ENCODE data around the gene LPAR3. TPM values are rescaled to one million over a fixed set of nuclear protein-coding genes. Genes with fewer than 3 reads are reported as not detected.

Gene LPAR3
- total and polyA plus RNA-seq, 9 donors: 0.20 to 22.7 (median 2.5) TPM

DNA sequence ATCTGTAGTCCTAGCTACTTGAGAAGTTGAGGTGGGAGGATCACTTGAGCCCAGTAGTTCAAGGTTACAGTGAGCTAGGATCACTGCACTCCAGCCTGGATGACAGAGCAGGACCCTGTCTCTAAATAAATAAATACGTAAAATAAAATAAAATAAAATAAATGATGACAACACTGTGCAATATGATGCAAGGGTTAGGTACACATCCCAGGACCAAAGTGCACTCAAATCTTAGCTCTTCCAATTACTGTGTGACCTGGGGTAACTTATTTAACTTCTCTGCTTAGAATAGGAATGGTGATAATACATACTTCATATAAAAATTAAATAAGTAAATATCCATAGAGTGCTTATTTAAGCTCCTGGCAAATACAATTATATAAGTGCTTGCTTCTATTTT is 53.5 kb downstream of the LPAR3 start:
- Histone ChIP-seq H3K9me3 (no peaks in the 10 kb centered on the region), H3K4me1 (ENCODE audit: insufficient read depth) (no peaks in the 10 kb centered on the region), H3K36me3 (no peaks in the 10 kb centered on the region), H3K4me3 (no peak overlapping the region), H3K27ac (no peak overlapping the region), H3K27me3 (no peaks in the 10 kb centered on the region)
- no peak for TF ChIP-seq POLR2A (IDR thresholded peaks at IDR 0.05)
- no peak for TF ChIP-seq EP300 (IDR thresholded peaks at IDR 0.05)
- TF ChIP-seq, protein P1, sequence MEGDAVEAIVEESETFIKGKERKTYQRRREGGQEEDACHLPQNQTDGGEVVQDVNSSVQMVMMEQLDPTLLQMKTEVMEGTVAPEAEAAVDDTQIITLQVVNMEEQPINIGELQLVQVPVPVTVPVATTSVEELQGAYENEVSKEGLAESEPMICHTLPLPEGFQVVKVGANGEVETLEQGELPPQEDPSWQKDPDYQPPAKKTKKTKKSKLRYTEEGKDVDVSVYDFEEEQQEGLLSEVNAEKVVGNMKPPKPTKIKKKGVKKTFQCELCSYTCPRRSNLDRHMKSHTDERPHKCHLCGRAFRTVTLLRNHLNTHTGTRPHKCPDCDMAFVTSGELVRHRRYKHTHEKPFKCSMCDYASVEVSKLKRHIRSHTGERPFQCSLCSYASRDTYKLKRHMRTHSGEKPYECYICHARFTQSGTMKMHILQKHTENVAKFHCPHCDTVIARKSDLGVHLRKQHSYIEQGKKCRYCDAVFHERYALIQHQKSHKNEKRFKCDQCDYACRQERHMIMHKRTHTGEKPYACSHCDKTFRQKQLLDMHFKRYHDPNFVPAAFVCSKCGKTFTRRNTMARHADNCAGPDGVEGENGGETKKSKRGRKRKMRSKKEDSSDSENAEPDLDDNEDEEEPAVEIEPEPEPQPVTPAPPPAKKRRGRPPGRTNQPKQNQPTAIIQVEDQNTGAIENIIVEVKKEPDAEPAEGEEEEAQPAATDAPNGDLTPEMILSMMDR (IDR thresholded peaks at IDR 0.05): no peak
- no peak for DNase-seq
- intact Hi-C loops (cut with DNase I): no loop called here
- 59 to 75% (median 67%) methylated on average over 1 of the region's 1 CpG for WGBS, 3 donors

DNA sequence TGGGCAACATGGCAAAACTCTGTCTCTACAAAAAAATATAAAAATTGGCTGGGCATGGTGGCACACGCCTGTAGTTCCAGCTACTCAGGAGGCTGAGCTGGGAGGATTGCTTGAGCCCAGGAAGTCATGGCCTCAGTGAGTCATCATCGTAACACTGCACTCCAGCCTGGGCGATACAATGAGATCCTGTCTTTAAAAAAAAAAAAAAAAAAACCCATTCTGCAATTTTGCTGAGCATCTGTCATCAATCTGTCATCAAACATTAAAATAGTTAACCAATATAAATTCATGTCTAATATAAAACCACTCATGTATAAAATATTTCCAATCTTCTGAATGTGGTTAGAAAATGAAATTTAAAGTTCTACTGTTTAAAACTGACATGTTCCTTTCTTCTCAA is 56.9 kb downstream of the LPAR3 start:
- intact Hi-C loops (cut with DNase I): no loop called here
- H3K36me3 ChIP-seq: no peaks in the 10 kb centered on the region
- H3K4me3 ChIP-seq: no peak overlapping the region
- H3K27me3 ChIP-seq: no peaks in the 10 kb centered on the region
- TF ChIP-seq POLR2A (IDR thresholded peaks at IDR 0.05) (no peak), EP300 (IDR thresholded peaks at IDR 0.05) (no peak)
- TF ChIP-seq, protein P1 (IDR thresholded peaks at IDR 0.05): no peak
- no peak for DNase-seq
- H3K27ac ChIP-seq: no peak overlapping the region
- 71 to 88% (median 72%) methylated on average over 3 of the region's 3 CpGs for WGBS, 3 donors
- H3K9me3 ChIP-seq: no peaks in the 10 kb centered on the region
- no peaks in the 10 kb centered on the region for H3K4me1 ChIP-seq (ENCODE audit: insufficient read depth)

DNA sequence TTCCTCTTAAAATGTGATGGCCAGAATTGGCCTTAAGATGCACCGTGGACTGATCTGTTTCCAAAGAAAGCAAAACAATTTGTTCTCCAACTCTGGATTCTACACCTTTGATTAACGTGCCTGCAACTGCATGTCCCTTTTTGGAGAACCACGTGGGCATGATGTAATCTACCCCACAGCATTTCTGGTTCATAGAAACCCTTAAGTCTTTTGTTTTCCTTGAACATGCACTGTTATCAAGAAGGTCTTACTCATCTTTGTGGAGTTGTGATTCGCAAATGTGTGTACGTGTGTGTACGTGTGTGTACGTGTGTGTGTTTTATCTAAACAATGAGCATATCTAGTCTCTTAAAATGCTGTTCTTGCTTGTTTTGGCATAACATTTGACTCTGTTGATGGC is 57.8 kb downstream of the LPAR3 start:
- TF ChIP-seq EP300 (IDR thresholded peaks at IDR 0.05): no peak
- TF ChIP-seq, protein P1 (IDR thresholded peaks at IDR 0.05): no peak
- H3K27ac ChIP-seq: no peak overlapping the region
- no peaks in the 10 kb centered on the region for H3K36me3 ChIP-seq
- no peaks in the 10 kb centered on the region for H3K4me1 ChIP-seq (ENCODE audit: insufficient read depth)
- no peaks in the 10 kb centered on the region for H3K9me3 ChIP-seq
- intact Hi-C loops (cut with DNase I): no loop called here
- no peaks in the 10 kb centered on the region for H3K27me3 ChIP-seq
- WGBS, 3 donors: 73 to 76% (median 73%) methylated on average over 7 of the region's 7 CpGs
- no peak overlapping the region for H3K4me3 ChIP-seq
- DNase-seq: no peak

DNA sequence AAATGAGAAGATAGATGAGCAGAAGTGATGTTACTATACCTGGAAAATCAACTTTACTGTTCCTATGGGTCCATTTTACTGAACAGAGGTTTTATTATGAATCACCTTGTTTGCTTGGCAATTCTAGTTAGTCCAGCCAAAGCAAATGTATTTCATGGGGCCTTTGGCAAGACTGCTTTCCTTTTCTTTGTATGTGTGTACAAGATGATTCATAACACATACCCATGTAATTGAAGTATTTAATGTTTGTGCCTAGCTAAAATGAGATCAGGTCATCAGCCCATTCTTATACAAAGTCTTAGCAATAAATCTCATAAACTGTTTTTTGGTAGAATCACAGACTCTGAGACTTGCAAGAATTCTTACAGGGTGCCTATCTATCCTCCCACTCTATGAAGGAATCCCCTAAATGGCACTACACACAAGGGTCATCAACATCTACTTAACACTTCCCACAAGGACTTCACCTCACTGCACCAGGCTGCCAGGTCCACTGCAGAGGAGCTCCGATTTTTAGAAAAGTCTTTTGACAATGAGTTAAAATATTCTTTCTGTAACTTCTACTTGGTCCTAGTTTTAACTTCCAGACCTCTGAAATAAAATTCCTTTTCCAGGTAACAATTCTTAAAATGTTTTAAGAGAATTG is 58.5 kb downstream of the LPAR3 start:
- H3K9me3 ChIP-seq: no peaks in the 10 kb centered on the region
- no peaks in the 10 kb centered on the region for H3K27me3 ChIP-seq
- no peaks in the 10 kb centered on the region for H3K4me1 ChIP-seq (ENCODE audit: insufficient read depth)
- no peak overlapping the region for H3K27ac ChIP-seq
- DNase-seq: no peak
- no peaks in the 10 kb centered on the region for H3K36me3 ChIP-seq
- intact Hi-C loops (cut with DNase I): no loop called here
- WGBS, 3 donors: 72 to 84% (median 83%) methylated on average over 1 of the region's 1 CpG
- TF ChIP-seq POLR2A (IDR thresholded peaks at IDR 0.05) (no peak), EP300 (IDR thresholded peaks at IDR 0.05) (no peak)
- TF ChIP-seq, protein P1 (IDR thresholded peaks at IDR 0.05): no peak
- H3K4me3 ChIP-seq: no peak overlapping the region
